ENCODE results near the gene POGLUT2. TPM values are rescaled to one million over a fixed set of nuclear protein-coding genes. Genes with fewer than 3 reads are reported as not detected.

Gene POGLUT2
- polyA plus RNA-seq, 1 of the 3 experiments (the other 2 are of a cell fraction) = 10.2 TPM

DNA sequence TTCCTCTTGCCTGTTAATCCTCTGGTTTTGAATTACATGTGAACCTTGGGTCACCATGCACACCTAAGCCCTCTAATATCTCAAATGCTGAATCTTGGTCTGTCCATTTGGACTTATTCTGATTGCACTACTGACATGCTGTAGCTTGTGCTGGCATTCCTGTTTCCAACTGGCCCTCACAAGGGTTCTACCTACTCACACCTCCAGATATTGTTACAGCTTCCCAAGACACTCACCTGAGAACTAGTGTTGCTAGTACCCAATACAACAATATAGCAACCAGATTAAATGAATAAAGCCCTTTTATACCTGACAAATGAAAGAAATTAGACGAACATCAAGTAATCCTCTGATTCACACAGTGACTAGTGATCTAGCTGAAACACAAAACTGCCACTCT is 41.8 kb downstream of the POGLUT2 start:
- WGBS (ENCODE audit: low lambda C conversion rate) = 67% methylated on average over 1 of the region's 1 CpG
- CTCF ChIA-PET = interaction anchor here (0.6 to 1.5 kb wide), 2 partner anchors 26 to 32 kb away, joined by 3 to 7 read pairs; no protein-coding TSS in a partner anchor

More for the DNA sequence above, 41.8 kb downstream of the POGLUT2 start:
- H3K27ac ChIP-seq (ENCODE audit: low read depth in 2 of 2, low read length in 1 of 2) = no peak overlapping the region
- no peaks in the 10 kb centered on the region for H3K79me2 ChIP-seq (ENCODE audit: insufficient read depth)
- H3K4me1 ChIP-seq (ENCODE audit: control insufficient read depth in 1 of 2, insufficient read depth in 2 of 2, low read depth in 1 of 2, low read length in 1 of 2) = no peaks in the 10 kb centered on the region
- H3K27me3 ChIP-seq (ENCODE audit: insufficient read depth) = no peaks in the 10 kb centered on the region
- DNase-seq = no peak
- H3K36me3 ChIP-seq (replicated peaks in 1 of 2; ENCODE audit: control insufficient read depth in 1 of 2, insufficient read depth in 2 of 2, low read length in 1 of 2) = no peaks in the 10 kb centered on the region
- H2AFZ ChIP-seq (ENCODE audit: low read depth) = no peak overlapping the region
- no peaks in the 10 kb centered on the region for H3F3A ChIP-seq (replicated peaks; ENCODE audit: insufficient read depth)
- H3K4me3 ChIP-seq (ENCODE audit: low read depth in 2 of 2, low read length in 1 of 2) = no peak overlapping the region
- no peak overlapping the region for H3K9ac ChIP-seq
- POLR2A ChIA-PET = no interaction called here
- no peak overlapping the region for H3K4me2 ChIP-seq
- no peaks in the 10 kb centered on the region for H4K20me1 ChIP-seq (ENCODE audit: insufficient read depth)
- no peaks in the 10 kb centered on the region for H3K9me3 ChIP-seq
- TF ChIP-seq TCF12 (IDR thresholded peaks at IDR 0.05) = no peak
- no peak for TF ChIP-seq CHD2 (IDR thresholded peaks at IDR 0.05; ENCODE audit: low read length, partially characterized antibody)
- TF ChIP-seq GABPA (IDR thresholded peaks at IDR 0.05; ENCODE audit: low read depth) = no peak
- TF ChIP-seq, protein P1, sequence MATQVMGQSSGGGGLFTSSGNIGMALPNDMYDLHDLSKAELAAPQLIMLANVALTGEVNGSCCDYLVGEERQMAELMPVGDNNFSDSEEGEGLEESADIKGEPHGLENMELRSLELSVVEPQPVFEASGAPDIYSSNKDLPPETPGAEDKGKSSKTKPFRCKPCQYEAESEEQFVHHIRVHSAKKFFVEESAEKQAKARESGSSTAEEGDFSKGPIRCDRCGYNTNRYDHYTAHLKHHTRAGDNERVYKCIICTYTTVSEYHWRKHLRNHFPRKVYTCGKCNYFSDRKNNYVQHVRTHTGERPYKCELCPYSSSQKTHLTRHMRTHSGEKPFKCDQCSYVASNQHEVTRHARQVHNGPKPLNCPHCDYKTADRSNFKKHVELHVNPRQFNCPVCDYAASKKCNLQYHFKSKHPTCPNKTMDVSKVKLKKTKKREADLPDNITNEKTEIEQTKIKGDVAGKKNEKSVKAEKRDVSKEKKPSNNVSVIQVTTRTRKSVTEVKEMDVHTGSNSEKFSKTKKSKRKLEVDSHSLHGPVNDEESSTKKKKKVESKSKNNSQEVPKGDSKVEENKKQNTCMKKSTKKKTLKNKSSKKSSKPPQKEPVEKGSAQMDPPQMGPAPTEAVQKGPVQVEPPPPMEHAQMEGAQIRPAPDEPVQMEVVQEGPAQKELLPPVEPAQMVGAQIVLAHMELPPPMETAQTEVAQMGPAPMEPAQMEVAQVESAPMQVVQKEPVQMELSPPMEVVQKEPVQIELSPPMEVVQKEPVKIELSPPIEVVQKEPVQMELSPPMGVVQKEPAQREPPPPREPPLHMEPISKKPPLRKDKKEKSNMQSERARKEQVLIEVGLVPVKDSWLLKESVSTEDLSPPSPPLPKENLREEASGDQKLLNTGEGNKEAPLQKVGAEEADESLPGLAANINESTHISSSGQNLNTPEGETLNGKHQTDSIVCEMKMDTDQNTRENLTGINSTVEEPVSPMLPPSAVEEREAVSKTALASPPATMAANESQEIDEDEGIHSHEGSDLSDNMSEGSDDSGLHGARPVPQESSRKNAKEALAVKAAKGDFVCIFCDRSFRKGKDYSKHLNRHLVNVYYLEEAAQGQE (IDR thresholded peaks at IDR 0.05; ENCODE audit: low read depth, low read length) = no peak
- TF ChIP-seq POLR2AphosphoS5 (IDR thresholded peaks at IDR 0.05; ENCODE audit: low read depth, low read length) = no peak
- TF ChIP-seq MXI1 (IDR thresholded peaks at IDR 0.05; ENCODE audit: low read depth, low read length) = no peak
- TF ChIP-seq TAF1 (IDR thresholded peaks at IDR 0.05; ENCODE audit: borderline replicate concordance, low read depth, low read length) = no peak
- TF ChIP-seq, protein P2, sequence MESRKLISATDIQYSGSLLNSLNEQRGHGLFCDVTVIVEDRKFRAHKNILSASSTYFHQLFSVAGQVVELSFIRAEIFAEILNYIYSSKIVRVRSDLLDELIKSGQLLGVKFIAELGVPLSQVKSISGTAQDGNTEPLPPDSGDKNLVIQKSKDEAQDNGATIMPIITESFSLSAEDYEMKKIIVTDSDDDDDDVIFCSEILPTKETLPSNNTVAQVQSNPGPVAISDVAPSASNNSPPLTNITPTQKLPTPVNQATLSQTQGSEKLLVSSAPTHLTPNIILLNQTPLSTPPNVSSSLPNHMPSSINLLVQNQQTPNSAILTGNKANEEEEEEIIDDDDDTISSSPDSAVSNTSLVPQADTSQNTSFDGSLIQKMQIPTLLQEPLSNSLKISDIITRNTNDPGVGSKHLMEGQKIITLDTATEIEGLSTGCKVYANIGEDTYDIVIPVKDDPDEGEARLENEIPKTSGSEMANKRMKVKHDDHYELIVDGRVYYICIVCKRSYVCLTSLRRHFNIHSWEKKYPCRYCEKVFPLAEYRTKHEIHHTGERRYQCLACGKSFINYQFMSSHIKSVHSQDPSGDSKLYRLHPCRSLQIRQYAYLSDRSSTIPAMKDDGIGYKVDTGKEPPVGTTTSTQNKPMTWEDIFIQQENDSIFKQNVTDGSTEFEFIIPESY (IDR thresholded peaks at IDR 0.05; ENCODE audit: borderline replicate concordance, low read depth) = no peak
- no peak for TF ChIP-seq JUND (IDR thresholded peaks at IDR 0.05)
- no peak for TF ChIP-seq NFIC (IDR thresholded peaks at IDR 0.05; ENCODE audit: borderline replicate concordance)
- TF ChIP-seq, protein P3, sequence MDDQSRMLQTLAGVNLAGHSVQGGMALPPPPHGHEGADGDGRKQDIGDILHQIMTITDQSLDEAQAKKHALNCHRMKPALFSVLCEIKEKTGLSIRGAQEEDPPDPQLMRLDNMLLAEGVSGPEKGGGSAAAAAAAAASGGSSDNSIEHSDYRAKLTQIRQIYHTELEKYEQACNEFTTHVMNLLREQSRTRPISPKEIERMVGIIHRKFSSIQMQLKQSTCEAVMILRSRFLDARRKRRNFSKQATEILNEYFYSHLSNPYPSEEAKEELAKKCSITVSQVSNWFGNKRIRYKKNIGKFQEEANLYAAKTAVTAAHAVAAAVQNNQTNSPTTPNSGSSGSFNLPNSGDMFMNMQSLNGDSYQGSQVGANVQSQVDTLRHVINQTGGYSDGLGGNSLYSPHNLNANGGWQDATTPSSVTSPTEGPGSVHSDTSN (IDR thresholded peaks at IDR 0.05) = no peak
- no peak for TF ChIP-seq FOSL2 (IDR thresholded peaks at IDR 0.05; ENCODE audit: borderline replicate concordance, low read depth)
- TF ChIP-seq, protein P4, sequence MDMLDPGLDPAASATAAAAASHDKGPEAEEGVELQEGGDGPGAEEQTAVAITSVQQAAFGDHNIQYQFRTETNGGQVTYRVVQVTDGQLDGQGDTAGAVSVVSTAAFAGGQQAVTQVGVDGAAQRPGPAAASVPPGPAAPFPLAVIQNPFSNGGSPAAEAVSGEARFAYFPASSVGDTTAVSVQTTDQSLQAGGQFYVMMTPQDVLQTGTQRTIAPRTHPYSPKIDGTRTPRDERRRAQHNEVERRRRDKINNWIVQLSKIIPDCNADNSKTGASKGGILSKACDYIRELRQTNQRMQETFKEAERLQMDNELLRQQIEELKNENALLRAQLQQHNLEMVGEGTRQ (IDR thresholded peaks at IDR 0.05; ENCODE audit: borderline replicate concordance, low read depth, low read length) = no peak
- no peak for TF ChIP-seq EP300 (IDR thresholded peaks at IDR 0.05; ENCODE audit: borderline replicate concordance in 1 of 2, low read depth in 1 of 2, low read length in 1 of 2)
- TF ChIP-seq SIN3A (IDR thresholded peaks at IDR 0.05; ENCODE audit: borderline replicate concordance, low read depth, low read length) = no peak
- TF ChIP-seq, protein P5, sequence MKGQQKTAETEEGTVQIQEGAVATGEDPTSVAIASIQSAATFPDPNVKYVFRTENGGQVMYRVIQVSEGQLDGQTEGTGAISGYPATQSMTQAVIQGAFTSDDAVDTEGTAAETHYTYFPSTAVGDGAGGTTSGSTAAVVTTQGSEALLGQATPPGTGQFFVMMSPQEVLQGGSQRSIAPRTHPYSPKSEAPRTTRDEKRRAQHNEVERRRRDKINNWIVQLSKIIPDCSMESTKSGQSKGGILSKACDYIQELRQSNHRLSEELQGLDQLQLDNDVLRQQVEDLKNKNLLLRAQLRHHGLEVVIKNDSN (IDR thresholded peaks at IDR 0.05; ENCODE audit: borderline replicate concordance, low read depth) = no peak
- H3K9me2 ChIP-seq = no peaks in the 10 kb centered on the region
